Measurements from ENCODE around the gene DNAI7.

Gene DNAI7

DNA sequence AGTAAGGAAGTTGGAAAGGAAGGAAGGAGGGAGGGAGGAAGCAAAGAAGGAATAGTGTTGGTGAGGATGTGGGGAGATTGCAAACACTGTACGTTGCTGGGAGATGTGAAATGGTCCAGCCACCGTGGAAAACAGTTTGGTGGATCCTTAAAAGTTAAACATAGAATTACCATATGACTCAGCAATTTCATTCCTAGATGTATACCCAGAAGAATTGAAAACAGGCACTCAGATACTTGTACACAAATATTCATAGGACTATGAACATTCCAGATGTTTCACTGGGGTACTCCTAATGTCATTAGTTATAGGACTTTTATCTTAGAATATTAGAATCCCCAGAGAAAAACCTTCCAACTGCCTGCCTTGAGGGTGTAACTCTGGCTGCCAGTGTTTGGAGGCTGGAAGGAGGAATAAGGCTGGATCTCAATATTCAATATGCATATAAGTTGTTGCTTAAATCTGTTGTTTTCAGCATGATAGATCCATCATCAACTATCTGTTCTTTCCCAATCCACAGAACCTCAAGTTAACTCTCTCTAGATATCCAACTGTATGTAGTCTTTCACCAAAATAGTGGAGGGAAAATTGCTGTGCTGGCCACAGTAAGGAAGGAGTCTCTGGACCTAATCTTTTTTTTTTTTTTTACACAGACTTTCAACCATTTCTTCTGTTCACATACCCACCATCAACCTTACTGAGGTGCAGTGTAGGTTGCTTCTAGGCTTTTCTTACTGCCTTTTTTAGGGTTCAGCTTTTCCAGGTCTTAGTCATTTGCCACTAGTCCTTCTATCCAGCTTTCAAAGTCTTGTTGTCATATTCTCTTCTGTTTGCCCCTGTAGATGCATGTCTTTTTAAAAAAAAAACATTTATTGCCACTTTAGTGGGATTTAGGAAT lies 94.5 kb downstream of the DNAI7 start:
- DNase-seq, result peak in 1 of 2 donors; percentile 8

GRCh38 chr12:25099010-25099409 lies 96.0 kb downstream of the DNAI7 start:
- no peak for DNase-seq

GRCh38 chr12:25089738-25090137 lies 105.2 kb downstream of the DNAI7 start:
- DNase-seq, result no peak

GRCh38 chr12:25087596-25087995 lies 107.4 kb downstream of the DNAI7 start:
- no peak for DNase-seq

DNA sequence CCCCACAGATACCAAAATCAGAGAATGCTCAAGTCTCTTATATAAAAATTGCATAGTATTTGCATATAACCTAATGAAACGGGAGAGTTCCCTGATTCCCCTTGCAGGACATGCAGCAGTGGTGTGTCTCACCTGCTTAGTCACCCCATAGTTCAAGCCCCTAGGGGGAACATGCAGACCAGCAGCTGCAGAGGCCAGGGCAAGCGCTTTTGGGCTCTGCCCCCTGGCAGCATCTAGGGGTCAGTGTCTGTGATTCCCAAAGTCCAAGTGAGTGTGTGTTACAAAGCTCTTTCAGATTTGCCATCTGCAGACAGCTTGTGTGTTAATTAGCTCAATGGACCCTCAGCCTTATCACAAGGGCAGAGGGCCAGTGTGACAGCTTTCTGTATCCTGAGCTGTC lies 110.1 kb downstream of the DNAI7 start:
- DNase-seq, result no peak

- DNase-seq, result no peak
Measured at GRCh38 chr12:25083211-25083610, 111.7 kb downstream of the DNAI7 start.

GRCh38 chr12:25082628-25083027 lies 112.3 kb downstream of the DNAI7 start:
- no peak for DNase-seq

- DNase-seq, result no peak
Measured at GRCh38 chr12:25079393-25079792, 115.6 kb downstream of the DNAI7 start.

- no peak for DNase-seq
Measured at GRCh38 chr12:25074954-25075353, 120.0 kb downstream of the DNAI7 start.

GRCh38 chr12:25074113-25074512 lies 120.8 kb downstream of the DNAI7 start:
- no peak for DNase-seq

- peak; percentile 62 to 67 for DNase-seq
Measured at GRCh38 chr12:25072906-25073650, 121.9 kb downstream of the DNAI7 start.

DNA sequence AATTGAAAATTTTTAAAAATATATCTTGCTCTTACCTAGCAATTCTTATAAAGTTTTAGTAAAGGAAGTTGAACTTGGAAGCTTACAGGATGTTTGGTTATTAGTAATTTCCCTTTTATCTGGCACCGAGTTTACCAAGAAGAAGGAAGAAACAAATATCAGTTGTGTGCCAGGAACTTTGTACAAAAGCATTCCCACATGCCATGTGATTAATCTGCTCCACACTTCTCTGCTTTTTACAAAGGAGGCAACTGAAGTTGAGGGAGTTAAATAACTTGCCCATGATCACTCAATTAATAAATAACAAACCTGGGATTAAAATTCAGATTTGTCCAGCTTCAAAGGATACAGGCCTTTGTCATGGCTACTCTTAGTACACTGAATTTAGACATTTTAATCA lies 123.6 kb downstream of the DNAI7 start:
- DNase-seq, result peak in 1 of 2 donors; percentile 28

- DNase-seq, result no peak
Measured at GRCh38 chr12:25069224-25069623, 125.7 kb downstream of the DNAI7 start.

DNA sequence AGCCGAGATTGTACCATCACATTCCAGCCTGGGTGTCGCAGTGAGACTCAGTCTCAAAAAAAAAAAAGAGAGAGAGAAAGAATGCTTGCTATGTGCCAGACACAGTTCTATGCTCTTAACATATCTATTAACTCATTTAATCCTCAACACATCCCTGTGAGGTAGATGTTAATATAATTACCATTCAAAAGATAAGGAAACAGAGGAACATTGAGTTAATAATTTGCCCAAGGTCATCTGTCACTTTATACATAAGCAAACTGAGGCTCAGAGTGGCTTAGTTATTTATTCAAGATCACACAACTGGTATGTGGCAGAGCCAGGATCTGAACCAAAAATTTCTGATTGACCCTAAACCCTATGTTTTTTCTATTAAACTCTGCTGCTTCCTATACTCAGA lies 129.9 kb downstream of the DNAI7 start:
- DNase-seq, result no peak

DNA sequence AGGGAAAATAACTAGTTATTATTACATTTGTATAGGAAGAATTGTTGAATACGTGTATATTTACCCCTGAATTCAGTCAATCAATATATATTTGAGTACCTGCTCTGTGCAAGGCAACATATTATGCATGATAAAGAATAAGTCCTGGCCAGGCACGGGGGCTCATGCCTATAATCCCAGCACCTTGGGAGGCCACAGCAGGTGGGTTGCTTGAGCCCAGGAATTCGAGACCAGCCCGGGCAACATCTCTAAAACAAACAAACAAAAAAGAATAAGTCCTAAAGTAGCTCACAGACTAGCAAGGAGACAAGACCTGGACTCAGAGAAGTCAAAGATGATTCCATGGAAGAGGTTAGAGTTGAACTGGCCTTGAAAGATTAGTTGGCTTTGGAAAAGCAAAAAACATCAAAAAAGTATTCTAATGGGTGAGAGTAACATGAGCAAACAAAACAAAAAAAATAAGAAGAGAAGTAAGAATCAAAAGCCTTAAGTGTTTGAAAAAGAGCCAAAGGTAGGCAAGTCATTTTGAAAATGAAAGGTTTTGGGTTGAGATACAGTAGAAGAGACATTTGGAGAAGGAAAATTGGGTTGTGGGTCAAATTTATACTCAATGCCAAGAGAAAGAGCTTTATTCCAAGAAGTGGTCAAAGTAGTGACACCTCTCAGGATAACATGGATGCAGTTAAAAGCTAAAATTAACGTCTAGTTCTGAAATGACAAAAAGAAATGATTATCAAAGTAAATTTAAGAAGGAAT lies 130.9 kb downstream of the DNAI7 start:
- DNase-seq, result no peak

DNA sequence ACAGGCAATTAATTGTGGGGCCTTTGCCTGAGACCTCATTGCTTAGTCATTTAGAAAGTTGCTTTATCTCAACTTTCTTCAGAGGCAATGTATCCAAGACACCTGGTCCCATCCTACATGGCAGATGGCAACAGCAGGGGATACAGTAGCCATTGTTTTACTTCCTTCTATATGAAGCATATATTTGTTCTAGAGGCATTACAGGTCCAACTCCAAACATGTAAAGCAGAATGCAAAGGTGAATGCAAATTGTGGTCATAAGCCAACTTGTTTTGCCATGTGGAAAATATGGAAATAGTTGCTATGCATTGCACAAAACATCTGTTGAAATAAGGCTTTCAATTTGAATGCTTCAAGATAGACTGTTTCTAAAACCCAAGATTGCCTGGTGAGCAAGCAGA lies 136.3 kb downstream of the DNAI7 start:
- DNase-seq, result peak in 1 of 2 donors; percentile 25
